ENCODE results near the gene EFTUD2.

DNA sequence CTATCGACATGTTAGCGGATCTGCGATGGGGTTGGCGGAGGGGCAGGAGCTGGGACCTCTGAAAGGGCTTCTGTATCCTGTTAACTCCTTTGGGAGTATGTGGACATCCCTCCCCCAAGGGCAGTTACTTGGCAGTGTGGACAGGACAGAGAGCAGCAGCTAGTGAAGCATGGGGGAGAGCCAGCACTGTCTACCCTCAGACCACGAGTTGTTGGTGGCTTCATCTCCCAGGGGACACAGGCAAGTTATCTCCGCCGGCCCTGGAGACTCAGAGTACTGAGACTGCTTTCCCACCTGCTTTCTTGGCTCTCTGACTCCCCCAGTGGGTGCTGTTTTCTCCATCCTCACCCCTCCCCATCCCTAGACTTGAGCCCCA, 21.3 kb upstream of the EFTUD2 start:
- TF ChIP-seq, protein P1, sequence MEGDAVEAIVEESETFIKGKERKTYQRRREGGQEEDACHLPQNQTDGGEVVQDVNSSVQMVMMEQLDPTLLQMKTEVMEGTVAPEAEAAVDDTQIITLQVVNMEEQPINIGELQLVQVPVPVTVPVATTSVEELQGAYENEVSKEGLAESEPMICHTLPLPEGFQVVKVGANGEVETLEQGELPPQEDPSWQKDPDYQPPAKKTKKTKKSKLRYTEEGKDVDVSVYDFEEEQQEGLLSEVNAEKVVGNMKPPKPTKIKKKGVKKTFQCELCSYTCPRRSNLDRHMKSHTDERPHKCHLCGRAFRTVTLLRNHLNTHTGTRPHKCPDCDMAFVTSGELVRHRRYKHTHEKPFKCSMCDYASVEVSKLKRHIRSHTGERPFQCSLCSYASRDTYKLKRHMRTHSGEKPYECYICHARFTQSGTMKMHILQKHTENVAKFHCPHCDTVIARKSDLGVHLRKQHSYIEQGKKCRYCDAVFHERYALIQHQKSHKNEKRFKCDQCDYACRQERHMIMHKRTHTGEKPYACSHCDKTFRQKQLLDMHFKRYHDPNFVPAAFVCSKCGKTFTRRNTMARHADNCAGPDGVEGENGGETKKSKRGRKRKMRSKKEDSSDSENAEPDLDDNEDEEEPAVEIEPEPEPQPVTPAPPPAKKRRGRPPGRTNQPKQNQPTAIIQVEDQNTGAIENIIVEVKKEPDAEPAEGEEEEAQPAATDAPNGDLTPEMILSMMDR (IDR thresholded peaks at IDR 0.05): no peak
- TF ChIP-seq POLR2A (IDR thresholded peaks at IDR 0.05): no peak

Measured in body of pancreas (tissue), 4 donors.